Fibroblast of lung (primary cell): Measurements from ENCODE around the gene IFNA14.
"Not testable (repeated sequence)": the region's sequence is repeated elsewhere in the genome, so short reads cannot be mapped to it uniquely, and the experiment has no call there.

Experiments used
- CTCF ChIP-seq, 2 donors: IDR thresholded peaks in 1 of 2; conservative IDR thresholded peaks in 1 of 2; 1 replicate in 1 of 2; 2 replicates in 1 of 2; pipeline ENCODE4 v1.5.1; 2011 to 2012; ENCODE audit warnings: low read length in 2 of 2, control low read depth in 1 of 2, inconsistent platforms in 1 of 2, low read depth in 1 of 2, mild to moderate bottlenecking in 1 of 2
- EZH2 ChIP-seq: IDR thresholded peaks from 2 replicates; pipeline ENCODE4 v1.5.1; 2012; ENCODE audit warnings: low read length, control low read depth, mild to moderate bottlenecking; ENCODE audit errors: missing control alignments

DNA sequence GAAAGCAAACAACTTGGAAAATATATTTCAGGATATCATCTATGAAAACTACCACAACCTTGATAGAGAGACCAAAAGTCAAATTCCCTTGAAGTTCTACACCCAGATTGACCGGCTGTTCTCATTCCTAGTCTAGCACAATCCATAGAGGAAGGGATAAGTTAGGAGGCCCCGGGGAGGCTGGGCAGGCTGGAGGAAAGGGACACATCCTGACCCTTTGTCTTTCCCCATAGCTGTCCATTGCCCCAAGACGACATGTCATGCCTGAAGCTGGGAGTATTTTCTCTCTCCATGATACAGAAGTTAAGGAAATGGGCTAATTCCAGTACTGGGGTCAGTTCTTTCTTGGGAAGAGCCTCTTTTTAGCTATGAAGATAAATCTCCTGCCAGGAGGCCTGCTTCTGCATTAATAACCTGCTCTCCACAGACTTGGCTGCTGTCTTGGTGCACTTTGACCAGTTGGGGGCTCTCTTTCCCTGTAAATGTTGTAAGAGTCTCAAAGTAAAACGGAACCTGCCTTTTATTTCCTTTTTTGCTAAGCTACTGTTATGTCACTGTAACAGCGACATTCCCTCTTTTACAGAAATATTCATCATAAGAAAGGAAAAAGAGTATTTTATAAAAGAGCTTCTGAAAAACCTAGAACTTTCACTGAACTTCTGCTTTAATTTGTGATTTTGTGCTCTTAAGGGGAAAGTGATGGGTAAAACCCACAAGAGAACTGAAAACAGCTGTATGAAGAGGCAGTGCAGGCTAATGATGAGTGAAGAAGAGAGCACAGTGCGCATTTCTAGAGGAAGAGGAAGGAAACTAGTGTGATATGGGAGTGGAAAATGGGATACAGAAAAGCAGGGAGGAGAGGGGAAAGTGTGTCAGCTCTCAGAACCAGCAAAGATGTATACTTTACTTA, 44.7 kb downstream of the IFNA14 start:
- TF ChIP-seq CTCF (conservative IDR thresholded peaks at IDR 0.05 in 1 of 2, IDR thresholded peaks at IDR 0.05 in 1 of 2; ENCODE audit: low read depth in 1 of 2, low read length in 2 of 2) = peak; percentile 42 to 56
- TF ChIP-seq EZH2 = not testable (repeated sequence)
